ENCODE data around the gene FKBP9.
"Not testable (repeated sequence)": the region's sequence is repeated elsewhere in the genome, so short reads cannot be mapped to it uniquely, and the experiment has no call there.

The FKBP9 gene

DNA sequence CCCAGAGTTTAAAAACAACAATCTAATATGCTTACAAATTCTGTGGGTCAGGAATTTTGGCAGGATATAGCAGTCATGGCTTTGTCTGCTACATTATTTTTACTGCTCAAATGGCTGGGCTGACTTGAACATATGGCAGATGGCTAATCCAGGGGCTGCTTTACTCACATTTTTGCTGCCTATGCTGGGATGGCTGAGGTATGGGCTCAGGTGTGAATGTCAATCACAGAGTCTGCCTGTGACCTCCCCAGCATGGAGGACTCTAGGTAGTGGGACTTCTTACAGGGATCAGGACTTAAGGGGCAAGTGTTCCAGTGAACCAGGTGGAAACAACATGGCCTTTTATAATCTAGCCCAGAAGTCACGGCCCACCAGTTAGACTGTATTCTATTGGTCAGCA lies 4.4 kb upstream of the FKBP9 start:
- no peak for DNase-seq

DNA sequence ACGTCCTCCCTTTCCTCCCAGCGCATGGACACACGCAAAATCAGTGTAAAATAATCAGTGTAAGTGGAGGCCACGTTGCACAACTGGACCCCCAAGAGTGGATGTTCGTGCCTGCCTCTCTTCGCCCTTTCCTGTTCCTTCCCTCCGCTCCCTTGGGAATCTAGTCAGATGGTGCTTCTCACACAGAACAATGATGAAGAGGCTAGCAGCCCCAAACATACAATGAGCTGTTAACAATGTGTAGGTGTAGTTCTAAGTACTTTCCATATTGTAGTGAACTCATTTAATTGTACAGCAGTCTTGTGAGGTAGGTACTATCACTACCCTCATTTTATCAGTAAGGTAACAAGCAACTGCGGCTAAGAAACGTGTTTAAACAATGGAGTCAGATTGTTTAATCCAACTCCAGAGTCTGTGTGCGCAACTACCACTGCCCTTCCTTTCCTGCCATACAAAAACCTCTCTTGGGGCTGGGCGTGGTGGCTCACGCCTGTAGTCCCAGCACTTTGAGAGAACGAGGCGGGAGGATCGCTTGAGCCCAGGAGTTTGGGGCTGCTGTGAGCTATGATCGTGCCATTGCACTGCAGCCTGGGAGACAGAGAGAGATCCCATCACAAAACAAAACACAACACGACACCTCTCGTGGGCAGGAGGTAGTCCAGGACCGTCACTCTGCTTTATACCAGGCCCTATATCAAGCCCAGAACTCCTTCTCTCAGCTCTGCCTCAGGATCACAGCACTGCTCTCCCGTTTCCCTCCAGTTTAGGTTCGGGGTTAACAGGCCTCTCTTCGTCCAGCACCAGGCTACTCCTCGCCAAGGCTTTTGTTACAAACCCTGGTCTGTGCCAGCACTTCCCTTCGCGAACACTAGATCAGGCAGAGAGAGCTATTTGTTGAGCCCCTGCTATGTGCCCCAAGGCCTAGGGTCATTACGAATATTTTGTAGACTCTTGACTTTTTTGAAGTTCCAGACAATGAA lies 1.1 kb downstream of the FKBP9 start:
- peak; percentile 22 for DNase-seq

- peak; percentile 69 for DNase-seq
These were observed 6.7 kb downstream of the FKBP9 start for GRCh38 chr7:32963880-32964301.

DNA sequence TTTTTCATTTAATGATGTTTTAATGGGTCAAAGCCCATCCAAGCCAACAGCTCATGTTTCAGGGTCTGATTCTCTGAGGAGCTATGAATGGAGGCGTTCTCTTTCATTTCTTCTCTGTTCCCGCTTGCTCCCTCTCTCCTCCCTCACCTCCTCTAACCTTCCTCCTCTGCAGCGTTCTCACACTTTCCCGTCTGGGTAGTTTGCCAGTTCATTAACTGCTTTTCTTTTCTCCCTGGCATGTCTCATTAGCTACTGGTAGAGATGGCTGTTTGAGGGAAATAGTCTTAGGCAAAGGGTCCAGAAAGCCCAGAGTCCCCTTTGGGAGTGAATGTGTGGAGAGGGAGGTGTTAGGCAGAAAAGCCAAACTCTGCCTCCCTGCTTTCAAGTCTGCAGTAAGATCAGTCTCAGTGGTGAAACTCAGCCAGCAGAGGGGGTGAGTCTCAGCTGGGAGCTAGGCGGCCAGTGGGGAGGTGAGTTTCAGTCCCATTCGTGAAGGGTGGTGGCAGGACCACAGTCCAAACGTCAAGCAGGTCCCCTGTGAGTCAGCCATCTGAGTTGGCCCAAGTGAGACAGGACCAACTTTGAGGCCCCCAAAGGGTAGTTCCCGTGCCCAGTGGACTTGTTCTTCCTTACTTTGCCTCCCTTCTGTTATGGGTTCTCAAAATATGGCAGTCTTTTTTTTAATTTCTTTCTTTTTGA lies 7.4 kb downstream of the FKBP9 start:
- peak; percentile 31 for DNase-seq

- not testable (repeated sequence) for DNase-seq
These were observed 9.4 kb downstream of the FKBP9 start for GRCh38 chr7:32966489-32967267.

DNA sequence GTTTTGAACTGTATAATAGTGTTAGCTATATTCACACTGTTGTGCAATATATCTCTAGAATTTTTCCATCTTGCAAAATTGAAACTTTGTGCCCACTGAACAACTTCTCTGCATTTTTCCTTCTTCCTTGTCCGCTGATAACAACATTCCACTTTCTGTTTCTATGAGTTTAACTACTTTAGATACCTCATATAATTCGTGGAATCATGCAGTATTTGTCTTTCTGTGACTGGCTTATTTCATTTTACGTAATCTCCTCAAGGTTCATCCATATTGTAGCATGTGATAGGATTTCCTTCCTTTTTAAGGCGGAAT lies 10.0 kb downstream of the FKBP9 start:
- not testable (repeated sequence) for DNase-seq

- DNase-seq = not testable (repeated sequence)
These were observed 14.7 kb downstream of the FKBP9 start for GRCh38 chr7:32971967-32972366.

- not testable (repeated sequence) for DNase-seq
These were observed 19.9 kb downstream of the FKBP9 start for GRCh38 chr7:32977159-32977558.

DNA sequence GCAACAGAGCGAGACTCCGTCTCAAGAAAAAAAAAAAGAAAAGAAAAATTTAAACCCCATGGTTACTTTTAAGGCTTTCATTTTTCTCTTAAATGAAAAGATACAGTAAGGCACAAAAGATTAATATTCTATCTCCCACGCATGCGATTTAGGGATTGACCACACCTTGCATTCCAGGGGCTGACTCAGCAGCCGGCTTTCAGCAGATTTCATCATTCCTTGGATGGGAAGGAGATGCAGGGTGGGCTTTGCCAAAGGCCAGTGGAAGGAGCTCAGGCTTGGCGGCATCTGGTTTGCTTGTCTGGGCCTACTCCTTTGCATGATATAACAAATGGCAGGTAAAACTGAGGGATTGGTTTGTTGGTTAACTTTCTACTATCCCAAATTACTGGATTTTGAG lies 22.0 kb downstream of the FKBP9 start:
- not testable (repeated sequence) for DNase-seq

DNA sequence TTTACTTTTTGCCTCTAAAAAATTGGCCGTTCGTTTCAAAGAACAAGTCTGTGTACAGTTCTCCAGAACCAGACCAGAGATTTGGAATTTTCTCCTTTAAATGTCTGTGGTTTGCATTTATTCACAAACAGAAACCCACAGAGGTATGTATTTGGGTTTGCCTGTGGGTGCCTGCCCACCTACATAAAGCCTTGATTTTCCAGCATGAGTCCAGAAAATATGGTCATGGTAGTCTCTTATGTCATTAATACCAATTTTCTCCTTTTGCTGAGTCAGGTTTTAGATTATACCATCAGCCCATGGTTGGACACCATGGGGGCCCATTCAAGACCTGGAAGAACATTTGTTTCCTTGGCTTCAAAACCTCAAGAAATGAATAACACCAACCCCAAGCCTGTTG lies 22.7 kb downstream of the FKBP9 start:
- DNase-seq = not testable (repeated sequence)

GRCh38 chr7:32988148-32988547 lies 30.9 kb downstream of the FKBP9 start:
- not testable (repeated sequence) for DNase-seq

GRCh38 chr7:32991068-32991585 lies 33.9 kb downstream of the FKBP9 start:
- DNase-seq = not testable (repeated sequence)

DNA sequence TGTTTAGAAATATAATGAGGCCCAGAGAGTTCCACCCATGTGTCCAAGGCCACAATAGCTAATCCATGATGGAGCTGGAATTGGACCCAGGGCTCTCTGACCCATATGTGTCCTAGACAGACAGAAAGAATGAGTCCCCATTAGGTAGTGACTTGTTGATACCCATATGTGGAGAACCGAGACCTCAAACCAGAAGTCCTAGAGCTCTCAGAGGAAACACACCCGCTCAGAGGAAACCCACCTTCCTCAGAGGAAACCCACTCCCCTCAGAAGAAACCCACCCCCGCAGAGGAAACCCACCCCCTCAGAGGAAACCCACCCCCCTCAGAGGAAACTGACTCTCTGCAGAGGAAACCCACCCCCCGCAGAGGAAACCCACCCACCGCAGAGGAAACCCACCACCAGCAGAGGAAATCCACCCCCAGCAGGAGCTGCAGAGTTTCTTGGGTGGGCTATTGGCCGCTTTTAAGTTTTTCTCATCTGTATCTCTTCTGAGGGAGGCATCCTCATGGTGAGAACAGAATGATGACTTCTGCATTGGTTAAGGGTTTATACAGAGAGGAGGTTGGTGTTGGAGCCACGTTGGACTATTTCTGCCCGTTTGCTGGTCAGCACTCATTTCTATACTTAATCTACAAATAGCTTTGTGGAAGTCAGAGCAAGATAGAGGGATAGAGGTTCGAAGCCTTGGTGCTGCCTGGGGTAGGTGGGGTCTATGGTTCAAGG lies 34.9 kb downstream of the FKBP9 start:
- DNase-seq = not testable (repeated sequence)

GRCh38 chr7:32992750-32993149 lies 35.5 kb downstream of the FKBP9 start:
- not testable (repeated sequence) for DNase-seq

DNA sequence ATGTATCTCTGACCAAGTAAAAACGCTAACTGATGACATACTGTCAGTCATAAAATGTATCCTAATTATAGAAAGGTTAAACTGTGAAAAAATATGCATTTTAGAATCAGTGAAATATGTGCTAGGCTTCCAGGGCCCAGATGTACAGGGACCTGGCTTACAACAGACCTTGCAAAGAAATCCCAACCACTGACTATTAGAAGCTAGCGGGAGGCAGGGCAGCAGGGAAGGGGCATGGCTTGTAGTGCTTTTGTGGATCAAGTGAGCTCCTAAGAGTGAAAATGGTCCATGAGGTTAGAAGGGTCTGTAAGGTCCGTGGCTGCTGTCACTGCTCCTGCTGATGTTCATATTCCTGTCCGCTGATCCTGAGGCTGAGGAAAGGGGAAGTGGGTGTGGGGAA lies 40.7 kb downstream of the FKBP9 start:
- DNase-seq = not testable (repeated sequence)

- DNase-seq = peak; percentile 1
These were observed 41.3 kb downstream of the FKBP9 start for GRCh38 chr7:32998361-32999171.

GRCh38 chr7:32999380-32999779 lies 42.1 kb downstream of the FKBP9 start:
- not testable (repeated sequence) for DNase-seq

- DNase-seq = not testable (repeated sequence)
These were observed 45.9 kb downstream of the FKBP9 start for GRCh38 chr7:33003111-33003510.

GRCh38 chr7:33004104-33004616 lies 46.9 kb downstream of the FKBP9 start:
- not testable (repeated sequence) for DNase-seq

DNA sequence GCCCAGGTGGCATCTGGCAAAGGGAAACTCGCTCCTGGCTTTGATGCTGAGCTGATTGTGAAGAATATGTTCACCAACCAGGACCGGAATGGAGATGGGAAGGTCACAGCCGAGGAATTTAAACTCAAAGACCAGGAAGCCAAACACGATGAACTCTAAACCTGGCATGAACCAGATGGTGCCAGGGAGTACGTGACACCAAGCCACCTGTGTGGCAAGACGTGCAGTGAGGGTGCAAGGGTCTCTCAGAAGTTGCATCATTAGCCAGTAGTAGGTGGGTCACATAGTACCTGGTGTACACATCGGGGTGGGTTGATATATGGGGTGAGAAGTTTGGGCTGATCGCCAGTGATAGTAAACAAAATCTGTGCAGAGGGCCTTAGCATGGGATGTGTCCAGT lies 48.0 kb downstream of the FKBP9 start:
- DNase-seq = not testable (repeated sequence)

DNA sequence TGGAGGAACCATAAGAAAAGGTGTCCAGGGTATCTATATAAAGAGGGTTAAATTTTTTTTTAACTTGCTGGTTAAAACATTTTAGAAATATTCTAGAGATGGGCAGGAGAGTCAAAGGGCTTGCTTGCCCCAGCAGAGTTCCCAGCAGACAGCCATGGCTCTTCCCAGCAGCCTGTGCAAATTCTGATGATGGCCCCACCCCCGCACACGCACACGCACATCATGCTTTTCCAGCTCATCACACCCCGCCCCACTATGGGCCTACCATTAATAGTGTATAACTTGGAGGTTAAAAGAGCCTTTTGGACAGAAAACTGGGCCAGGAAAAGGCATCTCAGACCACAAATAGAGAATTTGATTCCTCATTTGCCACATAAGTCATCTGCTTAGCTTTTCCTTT lies 48.5 kb downstream of the FKBP9 start:
- not testable (repeated sequence) for DNase-seq

All from NCI-H1105 treated with DMSO at 0.1 percent for 48 hours (cell line).